ENCODE data around the gene ICAM4. TPM values are rescaled to one million over a fixed set of nuclear protein-coding genes. Genes with fewer than 3 reads are reported as not detected.

ICAM4 gene
- total RNA-seq, 1 donor from 2014 or later, result 2.6 TPM

Small RNA genes lying within 50 kb of the gene (small RNA-seq; reads per million reads assigned to genes)
- gene AC011511.1, result not detected
- gene AC011511.4, result not detected

Other genes starting within 250 kb of the ICAM4 start
- 5.2 TPM for gene SHFL, start 200.6 kb upstream of the ICAM4 start, total RNA-seq
- gene ANGPTL6, start 184.3 kb upstream of the ICAM4 start, total RNA-seq, result 6.3 TPM
- 14.6 TPM for gene PPAN, start 180.6 kb upstream of the ICAM4 start, total RNA-seq
- 1.6 TPM for gene P2RY11, start 175.3 kb upstream of the ICAM4 start, total RNA-seq
- 421 TPM for gene EIF3G, start 167.1 kb upstream of the ICAM4 start, total RNA-seq
- gene DNMT1, start 92.0 kb upstream of the ICAM4 start, total RNA-seq, result 25.6 TPM
- gene S1PR2, start 55.6 kb upstream of the ICAM4 start, total RNA-seq, result 9.9 TPM
- 7.8 TPM for gene MRPL4, start 34.7 kb upstream of the ICAM4 start, total RNA-seq
- gene ICAM1, start 15.8 kb upstream of the ICAM4 start, total RNA-seq, result 6.8 TPM
- gene ICAM5, start 3.0 kb downstream of the ICAM4 start, total RNA-seq, result not detected
- 1.0 TPM for gene ZGLP1, start 22.9 kb downstream of the ICAM4 start, total RNA-seq
- 5.7 TPM for gene FDX2, start 29.1 kb downstream of the ICAM4 start, total RNA-seq
- gene RAVER1, start 46.6 kb downstream of the ICAM4 start, total RNA-seq, result 3.7 TPM
- 8.4 TPM for gene ICAM3, start 52.7 kb downstream of the ICAM4 start, total RNA-seq
- 38.1 TPM for gene TYK2, start 93.6 kb downstream of the ICAM4 start, total RNA-seq
- 73.1 TPM for gene CDC37, start 116.6 kb downstream of the ICAM4 start, total RNA-seq
- 1.0 TPM for gene PDE4A, start 133.6 kb downstream of the ICAM4 start, total RNA-seq
- gene KEAP1, start 216.4 kb downstream of the ICAM4 start, total RNA-seq, result 60.0 TPM
- 1.6 TPM for gene S1PR5, start 230.5 kb downstream of the ICAM4 start, total RNA-seq

Data from skeletal muscle tissue (tissue), 2 donors.